ENCODE measurements around the gene ANK3.

ANK3 gene

DNA sequence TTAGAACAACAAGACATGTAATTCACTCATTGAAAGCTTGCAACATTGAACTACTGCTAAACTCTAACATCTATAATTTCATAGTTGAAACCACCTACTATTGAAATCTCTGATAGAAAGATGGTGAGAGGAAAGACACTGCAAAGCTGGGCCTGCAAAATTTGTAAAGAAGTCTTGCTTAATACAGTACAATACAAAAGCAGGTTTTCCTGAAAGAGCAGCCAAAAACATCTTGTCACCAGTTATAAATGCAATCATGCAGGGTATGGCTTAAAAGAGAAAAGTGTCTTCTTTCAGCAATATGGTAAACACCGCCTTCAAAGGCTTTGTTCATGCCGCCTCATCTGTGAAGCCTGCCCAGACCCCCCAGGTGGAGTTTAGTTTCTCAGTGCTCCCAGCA, 109.2 kb downstream of the ANK3 start:
- no peak overlapping the region for H3K4me3 ChIP-seq (replicated peaks in 1 of 2; ENCODE audit: low read depth in 2 of 2, low read length in 2 of 2)
- TF ChIP-seq, protein P1, sequence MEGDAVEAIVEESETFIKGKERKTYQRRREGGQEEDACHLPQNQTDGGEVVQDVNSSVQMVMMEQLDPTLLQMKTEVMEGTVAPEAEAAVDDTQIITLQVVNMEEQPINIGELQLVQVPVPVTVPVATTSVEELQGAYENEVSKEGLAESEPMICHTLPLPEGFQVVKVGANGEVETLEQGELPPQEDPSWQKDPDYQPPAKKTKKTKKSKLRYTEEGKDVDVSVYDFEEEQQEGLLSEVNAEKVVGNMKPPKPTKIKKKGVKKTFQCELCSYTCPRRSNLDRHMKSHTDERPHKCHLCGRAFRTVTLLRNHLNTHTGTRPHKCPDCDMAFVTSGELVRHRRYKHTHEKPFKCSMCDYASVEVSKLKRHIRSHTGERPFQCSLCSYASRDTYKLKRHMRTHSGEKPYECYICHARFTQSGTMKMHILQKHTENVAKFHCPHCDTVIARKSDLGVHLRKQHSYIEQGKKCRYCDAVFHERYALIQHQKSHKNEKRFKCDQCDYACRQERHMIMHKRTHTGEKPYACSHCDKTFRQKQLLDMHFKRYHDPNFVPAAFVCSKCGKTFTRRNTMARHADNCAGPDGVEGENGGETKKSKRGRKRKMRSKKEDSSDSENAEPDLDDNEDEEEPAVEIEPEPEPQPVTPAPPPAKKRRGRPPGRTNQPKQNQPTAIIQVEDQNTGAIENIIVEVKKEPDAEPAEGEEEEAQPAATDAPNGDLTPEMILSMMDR (IDR thresholded peaks at IDR 0.05; ENCODE audit: low read depth, low read length), result no peak
- no peak for DNase-seq (ENCODE audit: low read depth in 2 of 2)

DNA sequence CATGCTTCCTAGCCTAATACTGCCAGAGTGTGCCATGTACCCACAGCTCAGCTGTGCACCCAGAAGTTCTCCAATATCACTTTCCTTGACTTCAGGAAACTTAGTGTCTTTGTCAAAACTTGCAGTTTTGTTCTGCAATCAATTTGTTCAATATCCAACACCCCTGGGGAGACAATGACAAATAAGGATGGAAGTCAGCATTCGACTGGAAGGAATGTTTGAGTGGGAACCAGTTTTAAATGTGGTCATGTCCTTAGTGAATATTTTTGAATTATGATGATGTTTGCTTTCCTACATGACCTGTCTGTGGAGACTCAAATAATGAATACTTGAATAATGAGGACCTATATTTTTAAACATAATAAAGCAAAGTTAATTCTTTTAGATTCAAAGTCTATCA, 112.0 kb downstream of the ANK3 start:
- no peak overlapping the region for H3K4me3 ChIP-seq (replicated peaks in 1 of 2; ENCODE audit: low read depth in 2 of 2, low read length in 2 of 2)
- TF ChIP-seq, protein P1 (IDR thresholded peaks at IDR 0.05; ENCODE audit: low read depth, low read length), result no peak
- no peak for DNase-seq (ENCODE audit: low read depth in 2 of 2)

DNA sequence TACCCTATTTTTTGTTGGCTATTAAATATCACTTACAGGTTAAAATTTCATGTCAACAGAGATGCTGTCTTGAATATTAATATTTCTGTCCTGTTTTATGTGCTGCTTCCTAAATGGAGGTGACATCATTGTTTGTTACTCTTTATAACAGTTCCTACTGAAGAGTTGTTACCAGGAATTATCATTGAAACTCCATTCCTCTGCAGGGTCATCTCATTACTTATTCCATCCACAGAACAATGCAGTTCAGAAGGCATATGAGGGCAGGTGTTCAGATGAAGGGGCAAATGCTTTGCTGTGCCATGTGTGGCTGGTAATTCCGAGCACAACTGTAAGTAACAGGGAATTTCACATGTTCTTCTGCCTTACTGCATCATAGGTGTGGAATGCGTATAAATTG, 113.4 kb downstream of the ANK3 start:
- no peak overlapping the region for H3K4me3 ChIP-seq (replicated peaks in 1 of 2; ENCODE audit: low read depth in 2 of 2, low read length in 2 of 2)
- DNase-seq (ENCODE audit: low read depth in 2 of 2), result no peak
- TF ChIP-seq, protein P1 (IDR thresholded peaks at IDR 0.05; ENCODE audit: low read depth, low read length), result no peak

DNA sequence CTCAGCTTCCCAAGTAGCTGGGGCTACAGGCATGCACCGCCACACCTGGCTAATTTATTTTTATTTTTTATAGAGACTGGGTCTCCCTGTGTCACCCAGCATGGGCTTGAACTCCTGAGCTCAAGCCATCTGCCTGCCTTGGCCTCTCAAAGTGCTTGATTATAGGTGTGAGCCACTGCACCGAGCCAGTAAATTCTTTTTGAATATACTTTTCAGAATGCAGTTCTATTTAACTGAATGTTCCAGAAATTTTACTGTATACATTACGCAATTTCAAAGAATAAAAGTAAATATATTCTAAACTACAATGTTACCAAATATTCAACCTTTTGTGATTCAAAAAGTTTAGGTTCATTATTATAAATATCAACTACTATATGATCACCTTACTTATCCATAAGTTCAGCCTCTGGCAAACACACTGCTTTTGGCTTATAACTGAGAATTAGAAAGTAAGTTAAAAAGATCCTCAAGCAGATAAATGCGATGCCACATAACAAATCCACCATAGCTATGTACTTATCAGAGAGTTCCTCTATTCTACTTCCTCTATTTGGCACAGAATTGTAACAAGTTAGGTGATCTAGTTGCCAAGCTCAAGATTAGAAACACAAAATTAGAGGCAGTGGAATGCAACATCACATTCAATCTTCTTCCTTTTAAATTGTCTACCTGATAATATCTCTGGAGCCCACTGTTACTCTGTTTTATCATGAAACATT, 118.2 kb downstream of the ANK3 start:
- TF ChIP-seq, protein P1 (IDR thresholded peaks at IDR 0.05; ENCODE audit: low read depth, low read length), result no peak
- no peak for DNase-seq (ENCODE audit: low read depth in 2 of 2)
- H3K4me3 ChIP-seq (replicated peaks in 1 of 2; ENCODE audit: low read depth in 2 of 2, low read length in 2 of 2), result no peak overlapping the region

DNA sequence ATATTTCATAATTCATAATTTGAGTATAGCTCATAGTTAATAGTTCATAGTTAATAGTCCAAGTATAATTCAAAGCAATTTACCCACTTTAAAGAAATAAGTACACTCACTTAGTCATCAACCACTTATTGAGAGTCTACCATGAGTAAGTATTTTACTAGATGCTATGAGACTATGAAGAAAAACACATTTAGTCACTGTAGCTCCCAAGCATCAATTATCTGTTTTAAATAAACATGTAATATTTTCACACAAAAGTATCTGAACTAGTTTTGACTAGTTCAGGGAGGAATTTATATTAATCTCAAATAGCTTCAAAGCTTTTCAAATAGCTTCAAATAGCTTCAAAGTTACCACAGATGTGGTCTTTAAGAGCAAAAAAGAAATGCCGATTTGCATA, 119.2 kb downstream of the ANK3 start:
- peak in 1 of 2 donors; percentile 56 for DNase-seq (ENCODE audit: low read depth in 2 of 2)
- H3K4me3 ChIP-seq (replicated peaks in 1 of 2; ENCODE audit: low read depth in 2 of 2, low read length in 2 of 2), result no peak overlapping the region
- TF ChIP-seq, protein P1 (IDR thresholded peaks at IDR 0.05; ENCODE audit: low read depth, low read length), result no peak

DNA sequence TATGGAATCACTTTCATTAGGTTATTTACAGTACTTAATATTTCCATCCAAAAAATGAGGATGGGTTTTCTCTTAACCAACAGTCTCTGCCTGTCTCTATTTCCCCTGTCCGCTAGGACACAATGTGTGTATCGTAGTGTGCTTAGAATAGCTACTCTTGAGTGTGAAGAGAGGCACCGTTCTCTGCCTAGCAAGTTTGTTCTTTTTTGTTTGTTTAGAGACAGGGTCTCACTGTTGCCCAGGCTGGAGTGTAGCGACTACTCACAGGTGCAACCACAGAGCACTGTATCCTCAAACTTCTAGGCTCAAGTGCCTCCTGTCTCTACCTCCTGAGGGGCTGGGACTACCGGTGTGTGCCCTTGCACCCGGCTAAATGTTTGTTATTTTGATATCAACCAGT, 121.9 kb downstream of the ANK3 start:
- TF ChIP-seq, protein P1 (IDR thresholded peaks at IDR 0.05; ENCODE audit: low read depth, low read length), result no peak
- no peak overlapping the region for H3K4me3 ChIP-seq (replicated peaks in 1 of 2; ENCODE audit: low read depth in 2 of 2, low read length in 2 of 2)
- no peak for DNase-seq (ENCODE audit: low read depth in 2 of 2)

DNA sequence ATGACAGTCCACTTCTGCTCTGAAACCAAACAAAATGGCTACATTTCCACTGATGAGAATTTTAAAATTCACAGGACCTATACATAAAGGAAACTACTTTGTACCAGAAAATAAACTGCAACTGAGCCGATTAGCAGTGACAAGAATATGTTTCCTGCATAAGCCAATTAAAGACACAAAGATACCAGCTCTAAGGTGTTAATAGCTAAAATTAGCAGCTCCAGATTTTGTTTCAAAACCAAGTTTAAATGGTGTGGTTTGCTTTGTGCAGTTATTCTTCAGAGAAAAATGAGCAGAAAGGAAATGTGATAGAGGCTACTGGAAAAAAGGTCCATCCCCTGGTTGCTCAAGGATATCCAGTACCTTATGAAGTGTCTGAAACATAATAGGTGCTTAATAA, 123.2 kb downstream of the ANK3 start:
- TF ChIP-seq, protein P1 (IDR thresholded peaks at IDR 0.05; ENCODE audit: low read depth, low read length), result no peak
- H3K4me3 ChIP-seq (replicated peaks in 1 of 2; ENCODE audit: low read depth in 2 of 2, low read length in 2 of 2), result no peak overlapping the region
- DNase-seq (ENCODE audit: low read depth in 2 of 2), result no peak
